Stimulated activated naive B cell treated with anti-CD40 and anti-IgM and Interleukin-4, amounts not matched to agents 10 μg/mL and 1 μg/mL and 100 μg/mL, for 72 hours (primary cell): ENCODE measurements around the gene MOB3B.
A peak's percentile ranks its signal among the peaks of the same experiment; 100 is the strongest.
"Not testable (repeated sequence)": the region's sequence is repeated elsewhere in the genome, so short reads cannot be mapped to it uniquely, and the experiment has no call there.

Experiments used
- ATAC-seq, 2 donors: fragments of 150-1000 bp; cut with Tn5 transposase; replicated peaks; 2 replicates each; pipeline ENCODE4 v1.10.0; 2021; ENCODE audit warnings: moderate library complexity in 1 of 2
- DNase-seq: peaks from one replicate; pipeline ENCODE4 v3.0.0; 2021
- H3K27ac Mint-ChIP-seq: one replicate; pipeline ENCODE4 v1.8.0; 2022; ENCODE audit warnings: mild to moderate bottlenecking, mixed read lengths
- H3K27me3 Mint-ChIP-seq, 2 donors: one replicate each; pipeline ENCODE4 v1.8.0; 2022; ENCODE audit warnings: mixed read lengths in 2 of 2
- H3K36me3 Mint-ChIP-seq, 2 donors: one replicate each; pipeline ENCODE4 v1.8.0; 2022; ENCODE audit warnings: mixed read lengths in 2 of 2, mild to moderate bottlenecking in 1 of 2
- H3K4me1 Mint-ChIP-seq, 2 donors: one replicate each; pipeline ENCODE4 v1.8.0; 2022; ENCODE audit warnings: mixed read lengths in 2 of 2, mild to moderate bottlenecking in 1 of 2
- H3K4me3 Mint-ChIP-seq, 2 donors: one replicate each; pipeline ENCODE4 v1.8.0; 2022; ENCODE audit warnings: mild to moderate bottlenecking in 2 of 2, mixed read lengths in 2 of 2, moderate library complexity in 1 of 2
- H3K9me3 Mint-ChIP-seq, 2 donors: one replicate each; pipeline ENCODE4 v1.8.0; 2022; ENCODE audit warnings: mixed read lengths in 2 of 2, mild to moderate bottlenecking in 1 of 2

MOB3B gene

GRCh38 chr9:27431543-27432147, 98.0 kb downstream of the MOB3B start:
- no peak overlapping the region for H3K4me3 Mint-ChIP-seq
- DNase-seq (no peak), ATAC-seq (no peak)
- H3K4me1 Mint-ChIP-seq: peaks cover 38 to 62% of the 10 kb centered on the region in 2 donors
- H3K27ac Mint-ChIP-seq: no peak overlapping the region
- peaks cover 2 to 9% of the 10 kb centered on the region in 2 donors for H3K36me3 Mint-ChIP-seq
- no peaks in the 10 kb centered on the region for H3K27me3 Mint-ChIP-seq
- H3K9me3 Mint-ChIP-seq: no peaks in the 10 kb centered on the region

GRCh38 chr9:27430750-27431535, 98.7 kb downstream of the MOB3B start:
- Mint-ChIP-seq H3K27ac (no peak overlapping the region), H3K4me1 (peaks cover 42 to 64% of the 10 kb centered on the region in 2 donors), H3K27me3 (no peaks in the 10 kb centered on the region), H3K4me3 (no peak overlapping the region), H3K36me3 (peaks cover 2 to 8% of the 10 kb centered on the region in 2 donors), H3K9me3 (no peaks in the 10 kb centered on the region)
- DNase-seq (no peak), ATAC-seq (no peak)

- no peaks in the 10 kb centered on the region for H3K9me3 Mint-ChIP-seq
- H3K27me3 Mint-ChIP-seq: no peaks in the 10 kb centered on the region
- H3K4me3 Mint-ChIP-seq: no peak overlapping the region
- H3K36me3 Mint-ChIP-seq: peaks cover 2 to 4% of the 10 kb centered on the region in 2 donors
- H3K27ac Mint-ChIP-seq: no peak overlapping the region
- peaks cover 42 to 66% of the 10 kb centered on the region in 2 donors for H3K4me1 Mint-ChIP-seq
- no peak for DNase-seq
- ATAC-seq: no peak
These were observed 99.7 kb downstream of the MOB3B start for GRCh38 chr9:27429917-27430316.

- Mint-ChIP-seq H3K27me3 (no peaks in the 10 kb centered on the region), H3K27ac (no peak overlapping the region), H3K36me3 (peaks cover under 1 to 2% of the 10 kb centered on the region in 2 donors), H3K4me3 (no peak overlapping the region), H3K9me3 (no peaks in the 10 kb centered on the region), H3K4me1 (peaks cover 39 to 62% of the 10 kb centered on the region in 2 donors)
- DNase-seq: no peak
- ATAC-seq: no peak
These were observed 100.2 kb downstream of the MOB3B start for GRCh38 chr9:27429436-27429835.

GRCh38 chr9:27428551-27428950, 101.1 kb downstream of the MOB3B start:
- peaks cover 37 to 53% of the 10 kb centered on the region in 2 donors for H3K4me1 Mint-ChIP-seq
- H3K9me3 Mint-ChIP-seq: no peaks in the 10 kb centered on the region
- H3K27me3 Mint-ChIP-seq: no peaks in the 10 kb centered on the region
- H3K36me3 Mint-ChIP-seq: peaks cover 0 to 2% of the 10 kb centered on the region in 2 donors
- no peak overlapping the region for H3K27ac Mint-ChIP-seq
- H3K4me3 Mint-ChIP-seq: no peak overlapping the region
- DNase-seq: no peak
- ATAC-seq: no peak

- H3K4me1 Mint-ChIP-seq: peaks cover 33 to 54% of the 10 kb centered on the region in 2 donors
- H3K9me3 Mint-ChIP-seq: no peaks in the 10 kb centered on the region
- no peak overlapping the region for H3K27ac Mint-ChIP-seq
- ATAC-seq (no peak), DNase-seq (no peak)
- H3K4me3 Mint-ChIP-seq: no peak overlapping the region
- no peaks in the 10 kb centered on the region for H3K36me3 Mint-ChIP-seq
- no peaks in the 10 kb centered on the region for H3K27me3 Mint-ChIP-seq
These were observed 102.4 kb downstream of the MOB3B start for GRCh38 chr9:27427272-27427643.

- no peak overlapping the region for H3K4me3 Mint-ChIP-seq
- no peak overlapping the region for H3K27ac Mint-ChIP-seq
- H3K36me3 Mint-ChIP-seq: peaks cover 0 to 1% of the 10 kb centered on the region in 2 donors
- peaks cover 32 to 54% of the 10 kb centered on the region in 2 donors for H3K4me1 Mint-ChIP-seq
- H3K27me3 Mint-ChIP-seq: no peaks in the 10 kb centered on the region
- DNase-seq (no peak), ATAC-seq (peak in 1 of 2 donors; percentile 18)
- no peaks in the 10 kb centered on the region for H3K9me3 Mint-ChIP-seq
These were observed 102.9 kb downstream of the MOB3B start for GRCh38 chr9:27426511-27427271.

- Mint-ChIP-seq H3K27ac (no peak overlapping the region), H3K9me3 (no peaks in the 10 kb centered on the region), H3K36me3 (peaks cover 0 to 3% of the 10 kb centered on the region in 2 donors), H3K27me3 (no peaks in the 10 kb centered on the region), H3K4me3 (no peak overlapping the region), H3K4me1 (peaks cover 34 to 55% of the 10 kb centered on the region in 2 donors)
- DNase-seq: no peak
- peak in 1 of 2 donors; percentile 34 for ATAC-seq
These were observed 103.6 kb downstream of the MOB3B start for GRCh38 chr9:27425827-27426510.

GRCh38 chr9:27423915-27424710, 105.5 kb downstream of the MOB3B start:
- peaks cover 37 to 54% of the 10 kb centered on the region in 2 donors for H3K4me1 Mint-ChIP-seq
- ATAC-seq: peak in 1 of 2 donors; percentile 42
- peaks cover 8 to 11% of the 10 kb centered on the region in 2 donors for H3K36me3 Mint-ChIP-seq
- no peak for DNase-seq
- no peaks in the 10 kb centered on the region for H3K27me3 Mint-ChIP-seq
- no peak overlapping the region for H3K4me3 Mint-ChIP-seq
- peaks cover 0 to 2% of the 10 kb centered on the region in 2 donors for H3K9me3 Mint-ChIP-seq
- peak overlapping the region; percentile 16 for H3K27ac Mint-ChIP-seq

- H3K27ac Mint-ChIP-seq: no peak overlapping the region
- peaks cover 0 to 3% of the 10 kb centered on the region in 2 donors for H3K9me3 Mint-ChIP-seq
- no peak for DNase-seq
- no peaks in the 10 kb centered on the region for H3K27me3 Mint-ChIP-seq
- no peak for ATAC-seq
- H3K36me3 Mint-ChIP-seq: peaks cover 9 to 18% of the 10 kb centered on the region in 2 donors
- peaks cover 30 to 56% of the 10 kb centered on the region in 2 donors for H3K4me1 Mint-ChIP-seq
- no peak overlapping the region for H3K4me3 Mint-ChIP-seq
These were observed 107.3 kb downstream of the MOB3B start for GRCh38 chr9:27422279-27422834.

- no peak overlapping the region for H3K4me3 Mint-ChIP-seq
- peaks cover 0 to 3% of the 10 kb centered on the region in 2 donors for H3K9me3 Mint-ChIP-seq
- H3K27ac Mint-ChIP-seq: no peak overlapping the region
- ATAC-seq (no peak), DNase-seq (no peak)
- peaks cover 9 to 18% of the 10 kb centered on the region in 2 donors for H3K36me3 Mint-ChIP-seq
- H3K4me1 Mint-ChIP-seq: peaks cover 28 to 51% of the 10 kb centered on the region in 2 donors
- no peaks in the 10 kb centered on the region for H3K27me3 Mint-ChIP-seq
These were observed 108.0 kb downstream of the MOB3B start for GRCh38 chr9:27421577-27421976.

GRCh38 chr9:27419558-27419957, 110.1 kb downstream of the MOB3B start:
- DNase-seq, H3K9me3 Mint-ChIP-seq, H3K27ac Mint-ChIP-seq, H3K27me3 Mint-ChIP-seq, ATAC-seq, H3K4me3 Mint-ChIP-seq: not testable (repeated sequence)
- peaks cover 17 to 39% of the 10 kb centered on the region in 2 donors for H3K4me1 Mint-ChIP-seq
- peaks cover 9 to 18% of the 10 kb centered on the region in 2 donors for H3K36me3 Mint-ChIP-seq

GRCh38 chr9:27414220-27414761, 115.3 kb downstream of the MOB3B start:
- no peak overlapping the region for H3K4me3 Mint-ChIP-seq
- no peak overlapping the region for H3K27ac Mint-ChIP-seq
- no peaks in the 10 kb centered on the region for H3K27me3 Mint-ChIP-seq
- H3K36me3 Mint-ChIP-seq: peaks cover 2 to 7% of the 10 kb centered on the region in 2 donors
- H3K9me3 Mint-ChIP-seq: peaks cover 0 to 1% of the 10 kb centered on the region in 2 donors
- DNase-seq: no peak
- ATAC-seq: no peak
- peaks cover 17 to 29% of the 10 kb centered on the region in 2 donors for H3K4me1 Mint-ChIP-seq
